GM18858 (cell line): ENCODE measurements around the gene RPL13.
"Not testable (repeated sequence)": the region's sequence is repeated elsewhere in the genome, so short reads cannot be mapped to it uniquely, and the experiment has no call there.

Experiments used
- ATAC-seq: cut with Tn5 transposase; IDR thresholded peaks from one replicate; pipeline ENCODE4 v1.9.1; 2021; ENCODE audit not compliant: unreplicated experiment

The RPL13 gene

DNA sequence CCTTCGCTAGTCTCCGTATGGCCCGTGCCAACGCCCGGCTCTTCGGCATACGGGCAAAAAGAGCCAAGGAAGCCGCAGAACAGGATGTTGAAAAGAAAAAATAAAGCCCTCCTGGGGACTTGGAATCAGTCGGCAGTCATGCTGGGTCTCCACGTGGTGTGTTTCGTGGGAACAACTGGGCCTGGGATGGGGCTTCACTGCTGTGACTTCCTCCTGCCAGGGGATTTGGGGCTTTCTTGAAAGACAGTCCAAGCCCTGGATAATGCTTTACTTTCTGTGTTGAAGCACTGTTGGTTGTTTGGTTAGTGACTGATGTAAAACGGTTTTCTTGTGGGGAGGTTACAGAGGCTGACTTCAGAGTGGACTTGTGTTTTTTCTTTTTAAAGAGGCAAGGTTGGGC lies 2.5 kb downstream of the RPL13 start:
- no peak for ATAC-seq

DNA sequence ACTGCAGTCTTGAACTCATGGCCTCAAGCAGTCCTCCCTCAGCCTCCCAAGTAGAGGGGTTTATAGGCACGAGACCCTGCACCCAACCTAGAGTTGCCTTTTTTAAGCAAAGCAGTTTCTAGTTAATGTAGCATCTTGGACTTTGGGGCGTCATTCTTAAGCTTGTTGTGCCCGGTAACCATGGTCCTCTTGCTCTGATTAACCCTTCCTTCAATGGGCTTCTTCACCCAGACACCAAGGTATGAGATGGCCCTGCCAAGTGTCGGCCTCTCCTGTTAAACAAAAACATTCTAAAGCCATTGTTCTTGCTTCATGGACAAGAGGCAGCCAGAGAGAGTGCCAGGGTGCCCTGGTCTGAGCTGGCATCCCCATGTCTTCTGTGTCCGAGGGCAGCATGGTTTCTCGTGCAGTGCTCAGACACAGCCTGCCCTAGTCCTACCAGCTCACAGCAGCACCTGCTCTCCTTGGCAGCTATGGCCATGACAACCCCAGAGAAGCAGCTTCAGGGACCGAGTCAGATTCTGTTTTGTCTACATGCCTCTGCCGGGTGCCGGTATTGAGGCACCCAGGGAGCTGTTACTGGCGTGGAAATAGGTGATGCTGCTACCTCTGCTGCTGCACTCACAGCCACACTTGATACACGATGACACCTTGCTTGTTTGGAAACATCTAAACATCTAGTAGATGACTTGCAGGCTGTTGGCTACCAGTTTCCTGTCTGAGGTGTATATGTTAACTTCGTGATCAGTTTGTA lies 3.3 kb downstream of the RPL13 start:
- no peak for ATAC-seq

- no peak for ATAC-seq
These were observed 4.2 kb downstream of the RPL13 start for GRCh38 chr16:89564476-89565255.

DNA sequence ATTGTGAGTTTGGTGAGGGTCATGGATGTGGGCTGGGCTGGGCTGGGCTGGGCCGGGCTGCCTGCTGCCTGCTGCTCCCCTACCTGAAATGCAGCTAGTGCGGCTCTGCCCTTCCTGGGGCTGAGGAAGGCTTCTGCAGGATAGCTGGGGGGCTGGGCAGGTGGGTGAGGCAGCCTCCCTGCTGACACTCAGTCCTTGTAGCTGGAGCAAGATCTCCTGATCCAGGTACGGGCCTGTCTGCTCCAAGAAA lies 4.7 kb downstream of the RPL13 start:
- ATAC-seq, result no peak

DNA sequence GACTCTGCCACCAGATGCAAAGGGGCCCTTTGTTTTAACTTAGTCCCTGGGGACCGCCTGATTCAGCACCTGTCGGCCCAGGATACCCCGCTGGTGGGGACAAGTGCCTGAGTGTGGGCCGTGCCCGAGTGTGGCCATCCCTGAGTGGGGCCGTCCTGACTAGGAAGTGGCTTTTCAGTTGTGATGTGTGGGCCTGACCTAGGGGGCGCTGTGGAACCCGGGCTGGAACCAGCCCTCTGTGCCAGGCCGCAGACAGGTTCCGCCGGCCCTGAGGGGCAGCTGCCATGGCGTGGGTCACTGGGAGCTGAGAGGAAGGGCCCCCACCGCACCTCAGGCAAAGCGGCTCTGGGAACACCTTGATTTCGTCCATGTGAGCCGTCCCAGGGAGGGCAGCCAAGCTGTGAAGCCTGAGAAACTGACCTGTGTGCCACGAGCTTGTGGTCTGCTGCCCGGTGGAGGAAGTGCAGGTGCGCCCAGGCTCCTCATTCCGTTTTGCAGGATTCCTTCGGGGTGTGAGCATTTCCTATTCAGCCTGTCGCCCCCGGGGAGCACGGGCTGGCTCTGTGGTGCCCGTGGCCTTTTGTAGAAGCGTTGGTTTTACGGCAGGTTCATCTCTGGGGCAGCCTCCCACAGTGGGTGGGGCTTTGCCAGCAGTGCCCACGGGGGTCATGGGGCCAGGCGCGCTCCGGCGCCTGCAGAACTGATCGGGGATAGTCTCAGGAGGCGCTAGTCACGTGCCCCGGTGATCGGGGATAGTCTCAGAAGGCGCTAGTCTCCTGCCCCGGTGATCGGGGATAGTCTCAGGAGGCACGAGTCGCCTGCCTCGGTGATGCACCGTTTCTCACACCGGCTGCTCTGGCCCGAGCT lies 5.3 kb downstream of the RPL13 start:
- ATAC-seq, result no peak

GRCh38 chr16:89567656-89568594 lies 7.4 kb downstream of the RPL13 start:
- no peak for ATAC-seq

- no peak for ATAC-seq
These were observed 9.2 kb downstream of the RPL13 start for GRCh38 chr16:89569506-89570341.

- ATAC-seq, result no peak
These were observed 10.0 kb downstream of the RPL13 start for GRCh38 chr16:89570342-89570923.

- not testable (repeated sequence) for ATAC-seq
These were observed 10.6 kb downstream of the RPL13 start for GRCh38 chr16:89570983-89571598.

GRCh38 chr16:89571636-89572035 lies 11.2 kb downstream of the RPL13 start:
- no peak for ATAC-seq

GRCh38 chr16:89572073-89572484 lies 11.6 kb downstream of the RPL13 start:
- ATAC-seq, result no peak

DNA sequence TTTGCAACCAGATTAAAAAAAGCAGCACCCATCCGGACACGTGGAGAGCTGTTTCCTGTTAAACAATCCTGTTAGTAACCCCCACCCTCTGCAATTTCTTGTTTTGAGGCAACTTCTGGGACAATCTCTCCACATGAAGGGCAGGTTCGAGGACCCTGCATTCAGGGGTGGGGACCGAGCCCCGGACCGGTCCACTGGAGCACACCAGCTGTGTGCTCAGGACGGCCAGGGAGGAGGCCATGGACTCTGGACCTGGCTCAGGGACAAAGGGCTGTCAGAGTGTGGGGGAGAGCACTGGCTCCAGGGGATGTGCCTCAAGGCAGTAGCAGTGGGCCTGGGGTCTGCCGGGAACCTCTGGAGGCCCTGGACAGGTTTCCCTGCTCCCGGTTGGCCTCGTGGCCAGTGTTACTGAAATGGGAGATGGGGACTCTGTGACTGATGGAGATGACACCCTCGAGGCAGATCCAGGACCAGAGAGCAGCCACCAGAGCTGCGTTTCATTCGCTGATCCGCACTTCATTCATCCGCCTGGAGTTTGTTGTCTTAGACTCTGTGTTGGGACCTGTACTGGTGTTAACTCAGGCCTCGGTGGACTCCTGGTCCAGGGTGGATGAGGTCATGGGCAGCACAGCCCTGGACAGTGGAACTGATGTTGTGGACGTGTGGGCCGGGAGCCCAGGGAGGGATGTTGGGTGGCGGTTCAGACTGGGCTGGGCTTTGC lies 12.2 kb downstream of the RPL13 start:
- ATAC-seq, result no peak

GRCh38 chr16:89573826-89574680 lies 13.6 kb downstream of the RPL13 start:
- no peak for ATAC-seq

GRCh38 chr16:89574681-89575246 lies 14.3 kb downstream of the RPL13 start:
- ATAC-seq, result no peak

DNA sequence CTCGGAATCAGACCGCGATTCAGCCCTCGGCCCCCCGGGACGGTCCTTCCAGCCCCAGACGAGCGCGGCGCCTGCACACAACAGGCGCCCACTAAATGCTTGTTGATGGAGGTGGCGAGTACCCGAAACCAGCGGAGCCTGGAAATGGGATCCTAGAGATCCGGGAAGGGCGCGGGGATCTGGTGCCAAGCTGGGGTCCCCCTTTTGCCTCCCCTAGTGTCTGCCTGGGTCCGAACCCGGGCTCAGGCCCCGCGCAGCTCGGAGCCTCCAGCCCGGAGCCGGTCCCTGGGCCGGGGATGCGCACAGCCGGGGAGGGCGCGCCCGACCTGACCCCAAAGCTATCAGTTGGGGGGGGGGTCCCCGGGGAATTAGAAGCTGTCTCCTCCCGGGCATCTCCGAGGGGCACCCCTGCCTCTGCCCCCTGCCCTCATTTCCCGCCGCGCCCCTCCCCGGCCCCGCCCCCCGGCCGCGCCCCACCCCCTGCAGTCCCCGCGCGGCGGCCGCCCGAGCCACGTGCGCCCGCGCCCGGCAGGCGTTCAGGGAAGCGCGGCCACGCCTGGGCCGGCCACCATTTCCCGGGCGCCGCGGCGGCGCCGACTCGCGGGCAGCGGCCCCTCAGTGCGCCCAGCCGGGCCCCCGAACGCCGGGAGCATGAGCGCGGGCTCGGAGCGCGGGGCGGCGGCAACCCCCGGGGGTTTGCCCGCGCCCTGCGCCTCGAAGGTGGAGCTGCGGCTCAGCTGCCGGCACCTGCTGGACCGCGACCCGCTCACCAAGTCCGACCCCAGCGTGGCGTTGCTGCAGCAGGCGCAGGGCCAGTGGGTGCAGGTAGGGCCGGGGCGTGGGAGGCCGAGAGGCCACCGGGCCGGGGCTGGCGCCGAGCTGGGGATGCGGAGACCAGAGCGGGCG lies 15.0 kb downstream of the RPL13 start, which contains the start of gene CPNE7:
Gene CPNE7, plus strand, starts transcription at position 512 of the 906 bp plus-strand sequence. Its CDS starts 140 bp downstream, at position 652.
- no peak for ATAC-seq
